ENCODE measurements around the gene DPYD. TPM values are rescaled to one million over a fixed set of nuclear protein-coding genes. Genes with fewer than 3 reads are reported as not detected.
A peak's percentile ranks its signal among the peaks of the same experiment; 100 is the strongest.

The DPYD gene
- polyA plus RNA-seq, 1 of the 3 experiments (the other 2 are of a cell fraction): 23.0 TPM

- Histone ChIP-seq H3K36me3 (replicated peaks in 1 of 2; ENCODE audit: control insufficient read depth in 1 of 2, insufficient read depth in 2 of 2, low read length in 1 of 2) (peaks cover 0 to 25% of the 10 kb centered on the region in 2 experiments), H3K9me2 (no peaks in the 10 kb centered on the region), H2AFZ (ENCODE audit: low read depth) (no peak overlapping the region), H3K27me3 (ENCODE audit: insufficient read depth) (no peaks in the 10 kb centered on the region), H3K9me3 (no peaks in the 10 kb centered on the region), H3K9ac (no peak overlapping the region), H3K4me1 (ENCODE audit: control insufficient read depth in 1 of 2, insufficient read depth in 2 of 2, low read depth in 1 of 2, low read length in 1 of 2) (peaks cover 2 to 35% of the 10 kb centered on the region in 2 experiments; a peak in 2 of 4 replicates), H3K27ac (ENCODE audit: low read depth in 2 of 2, low read length in 1 of 2) (peak overlapping the region in 1 of 2 experiments; percentile 23; a peak in 1 of 4 replicates), H4K20me1 (ENCODE audit: insufficient read depth) (no peaks in the 10 kb centered on the region), H3K4me3 (ENCODE audit: low read depth in 2 of 2, low read length in 1 of 2) (no peak overlapping the region), H3K79me2 (ENCODE audit: insufficient read depth) (peaks cover 99% of the 10 kb centered on the region), H3K4me2 (0 out of 2 replicates have a peak overlapping the region, but pooled peaks have one; percentile 2), H3F3A (replicated peaks; ENCODE audit: insufficient read depth) (peaks cover 10% of the 10 kb centered on the region)
- CTCF ChIA-PET: interaction anchor here (0.8 kb wide), 1 partner anchor 20 kb away, joined by 3 read pairs; no protein-coding TSS in a partner anchor
- WGBS (ENCODE audit: low lambda C conversion rate): 60% methylated on average over 3 of the region's 3 CpGs
- POLR2A ChIA-PET: no interaction called here
- TF ChIP-seq MAX (IDR thresholded peaks at IDR 0.05; ENCODE audit: low read depth) (no peak), RCOR1 (IDR thresholded peaks at IDR 0.05; ENCODE audit: low read length) (no peak), PBX3 (IDR thresholded peaks at IDR 0.05) (peak; percentile 11; the same call in 1 of the 2 replicates), REST (IDR thresholded peaks at IDR 0.05; ENCODE audit: low read depth, low read length) (no peak), NRF1 (IDR thresholded peaks at IDR 0.05; ENCODE audit: low read depth, low read length) (no peak), POLR2AphosphoS5 (IDR thresholded peaks at IDR 0.05; ENCODE audit: low read depth, low read length) (no peak), FOXJ3 (CRISPR knock-in tag; IDR thresholded peaks at IDR 0.05) (no peak), YY1 (IDR thresholded peaks at IDR 0.05; ENCODE audit: low read depth) (no peak), USF2 (IDR thresholded peaks at IDR 0.05; ENCODE audit: borderline replicate concordance, low read depth, low read length) (no peak), TAF1 (IDR thresholded peaks at IDR 0.05; ENCODE audit: borderline replicate concordance, low read depth, low read length) (no peak), EP300 (IDR thresholded peaks at IDR 0.05; ENCODE audit: borderline replicate concordance in 1 of 2, low read depth in 1 of 2, low read length in 1 of 2) (no peak), TCF12 (IDR thresholded peaks at IDR 0.05) (peak; percentile 16; the same call in 1 of the 2 replicates), CHD2 (IDR thresholded peaks at IDR 0.05; ENCODE audit: low read length, partially characterized antibody) (no peak), SMC3 (IDR thresholded peaks at IDR 0.05; ENCODE audit: low read depth, low read length) (no peak)
- no peak for DNase-seq
Measured at GRCh38 chr1:97913506-97914139, 7.2 kb downstream of the DPYD start.
